HG03108 (cell line): ENCODE results near the gene HTR4.
"Not testable (repeated sequence)": the region's sequence is repeated elsewhere in the genome, so short reads cannot be mapped to it uniquely, and the experiment has no call there.

Source experiments
- ATAC-seq: cut with Tn5 transposase; IDR thresholded peaks from one replicate; pipeline ENCODE4 v1.9.1; 2021; ENCODE audit warnings: moderate library complexity; ENCODE audit not compliant: unreplicated experiment

HTR4 gene

DNA sequence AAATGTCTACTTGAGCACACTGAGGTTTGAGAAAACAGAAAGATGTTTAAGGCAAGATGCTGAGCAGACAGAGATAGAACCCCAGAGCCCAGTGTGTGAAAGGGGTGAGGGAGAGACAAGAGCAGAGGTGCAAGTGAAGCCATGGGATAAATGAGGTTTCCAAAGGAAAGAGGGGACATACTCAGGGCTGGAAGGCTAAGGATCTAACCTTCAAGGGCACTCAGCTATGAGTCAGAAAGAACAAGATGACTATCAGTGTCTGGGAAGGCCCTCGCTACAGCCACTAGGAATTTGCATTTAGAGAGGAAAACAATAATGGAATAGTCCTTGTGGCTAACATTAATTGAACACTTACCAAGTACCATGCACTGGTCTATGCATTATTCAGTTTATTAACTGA lies 113.7 kb downstream of the HTR4 start:
- ATAC-seq, result no peak

DNA sequence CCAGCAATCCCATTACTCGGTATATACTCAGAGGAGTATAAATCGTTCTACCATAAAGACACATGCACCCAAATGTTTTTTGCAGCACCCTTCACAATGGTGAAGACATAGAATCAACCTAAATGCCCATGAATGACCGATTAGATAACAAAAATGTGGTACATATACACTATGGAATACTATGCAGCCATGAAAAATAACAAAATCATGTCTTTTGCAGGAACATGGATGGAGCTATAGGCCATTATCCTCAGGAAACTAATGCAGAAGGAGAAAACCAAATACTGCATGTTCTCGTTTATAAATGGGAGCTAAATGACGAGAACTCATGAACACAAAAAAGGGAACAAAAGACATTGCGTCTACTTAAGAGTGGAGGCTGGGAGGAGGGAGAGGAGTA lies 114.5 kb downstream of the HTR4 start:
- ATAC-seq, result no peak

DNA sequence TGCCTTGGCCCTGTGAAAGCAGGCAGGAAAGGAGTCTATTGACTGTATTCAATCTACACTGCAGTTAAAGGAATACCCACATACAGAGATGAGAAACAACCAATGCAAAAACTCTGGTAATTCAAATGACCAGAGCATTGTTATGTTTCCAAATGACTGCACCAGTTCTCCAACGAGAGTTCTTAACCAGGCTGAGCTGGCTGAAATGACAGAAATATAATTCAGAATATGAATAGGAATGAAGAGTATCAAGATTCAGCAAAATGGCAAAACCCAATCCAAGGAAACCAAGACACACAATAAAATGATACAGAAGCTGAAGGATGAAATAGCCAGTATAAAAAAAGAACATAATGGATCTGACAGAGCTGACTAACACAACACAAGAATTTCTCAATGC lies 119.1 kb downstream of the HTR4 start:
- ATAC-seq, result no peak

DNA sequence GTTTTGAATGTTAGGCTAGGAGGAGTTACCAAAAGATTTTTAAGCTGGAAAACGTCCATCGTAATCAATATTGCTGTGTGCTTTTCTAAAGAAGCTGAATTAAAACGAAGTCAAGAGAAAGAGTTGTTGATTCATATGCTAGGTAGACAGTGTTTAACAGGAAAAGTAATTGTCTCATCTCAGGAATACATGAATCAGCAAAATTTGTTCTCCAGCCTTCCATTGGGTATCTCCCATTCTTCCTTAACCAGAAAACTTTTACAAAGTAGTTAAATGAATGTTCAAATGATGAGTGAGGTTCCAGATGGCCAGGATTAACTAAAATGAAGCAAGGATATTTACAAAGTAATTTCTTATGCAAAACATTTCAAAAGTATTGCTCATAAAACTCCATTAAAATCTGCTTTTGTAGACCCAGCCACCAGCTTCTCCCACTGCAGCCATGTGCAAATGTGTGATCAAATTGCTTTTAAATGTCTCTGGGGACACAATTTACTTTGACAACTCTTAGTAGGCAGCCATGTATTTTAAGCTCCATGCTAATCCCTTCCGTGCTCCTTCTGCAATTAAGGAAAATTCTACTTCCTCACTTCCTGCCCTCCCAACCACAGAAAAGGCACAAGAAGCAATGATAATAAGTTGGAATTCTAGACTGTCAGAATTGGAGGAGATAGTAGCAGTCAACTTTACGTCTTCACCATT lies 121.2 kb downstream of the HTR4 start:
- ATAC-seq, result no peak

DNA sequence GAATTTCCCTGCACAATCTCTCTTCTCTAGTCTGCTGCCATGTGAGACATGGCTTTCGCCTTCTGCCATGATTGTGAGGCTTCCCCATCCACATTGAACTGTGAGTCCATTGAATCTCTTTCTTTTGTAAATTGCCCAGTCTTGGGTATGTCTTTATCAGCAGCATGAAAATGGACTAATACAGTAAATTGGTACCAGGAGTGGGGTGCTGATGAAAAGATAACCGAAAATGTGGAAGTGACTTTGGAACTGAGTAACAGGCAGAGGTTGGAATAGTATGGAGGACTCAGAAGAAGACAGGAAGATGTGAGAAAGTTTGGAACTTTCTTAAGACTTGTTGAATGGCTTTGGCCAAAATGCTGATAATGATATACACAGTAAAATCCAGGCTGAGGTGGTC lies 124.9 kb downstream of the HTR4 start:
- ATAC-seq, result not testable (repeated sequence)

DNA sequence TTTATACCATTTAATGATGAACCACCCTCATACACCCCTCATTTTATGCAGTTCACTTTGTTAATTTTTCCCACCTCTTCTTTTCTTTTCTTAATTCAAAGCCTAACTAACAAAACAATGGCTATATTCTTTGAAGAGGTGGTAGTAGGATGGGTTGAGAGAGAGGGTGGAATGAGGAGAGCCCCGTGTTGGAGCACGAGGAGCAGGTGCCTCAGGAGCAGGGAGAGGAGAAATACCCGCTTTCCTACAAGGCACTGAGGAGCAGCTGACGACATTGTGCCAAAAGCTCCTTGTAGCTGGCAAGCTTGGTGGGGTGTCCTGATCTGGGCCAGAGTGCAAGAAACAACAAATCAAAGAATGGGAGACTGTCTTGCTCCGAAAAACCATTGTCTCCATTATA lies 129.6 kb downstream of the HTR4 start:
- no peak for ATAC-seq

DNA sequence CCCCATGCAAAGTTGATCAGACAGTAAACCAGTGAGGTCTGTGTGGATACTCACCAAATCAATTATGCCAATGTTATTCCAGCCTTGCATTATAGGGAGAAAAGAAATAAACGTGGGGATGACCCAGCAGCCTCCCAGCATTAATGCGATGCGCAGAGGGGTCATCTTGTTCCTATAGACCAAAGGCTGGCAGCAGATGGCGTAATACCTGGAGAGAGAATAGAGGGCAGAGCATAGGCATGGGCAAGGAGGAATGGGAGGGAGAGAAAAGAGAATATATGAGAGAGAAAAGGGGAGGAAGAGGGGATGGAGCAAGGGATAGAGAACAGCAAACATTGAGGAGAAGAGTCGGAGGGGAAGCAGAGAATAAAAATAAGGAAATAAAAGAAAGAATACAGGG lies 131.2 kb downstream of the HTR4 start:
- ATAC-seq, result no peak

DNA sequence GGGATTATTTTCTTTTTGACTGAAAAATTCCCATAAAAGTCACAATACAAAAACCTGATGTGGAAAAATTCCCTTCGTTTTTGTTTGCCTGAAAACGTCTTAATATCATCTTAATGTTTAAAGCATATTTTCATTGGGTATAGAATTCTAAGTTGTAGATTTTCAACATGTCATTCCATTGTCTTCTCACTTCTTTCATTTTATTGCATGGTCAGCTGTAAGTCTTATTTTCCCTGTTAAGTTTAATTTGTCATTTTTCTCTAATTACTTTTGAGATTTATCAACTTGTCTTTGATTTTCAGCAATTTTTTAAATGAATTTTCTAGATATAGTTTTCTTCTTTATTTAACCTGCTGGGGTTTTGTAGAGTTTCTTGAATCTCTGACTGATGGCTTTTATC lies 138.9 kb downstream of the HTR4 start:
- ATAC-seq, result no peak

DNA sequence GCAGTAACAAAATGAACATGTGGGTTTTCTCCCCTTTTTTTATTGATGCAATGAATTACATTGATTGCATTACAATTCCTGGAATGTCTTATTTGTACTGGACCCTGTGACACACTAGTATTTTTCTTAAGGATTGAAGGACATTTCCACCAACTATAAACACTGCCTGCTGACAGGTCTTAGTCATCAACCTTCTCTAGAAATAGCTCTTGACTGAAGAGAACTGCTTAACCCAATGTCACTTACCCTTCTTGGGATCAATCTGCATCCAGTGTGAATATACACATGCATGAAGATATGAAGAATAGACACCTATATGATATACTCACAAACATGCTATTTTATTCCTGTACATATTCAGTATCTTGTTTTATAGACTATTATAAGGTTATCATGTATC lies 140.0 kb downstream of the HTR4 start:
- no peak for ATAC-seq

DNA sequence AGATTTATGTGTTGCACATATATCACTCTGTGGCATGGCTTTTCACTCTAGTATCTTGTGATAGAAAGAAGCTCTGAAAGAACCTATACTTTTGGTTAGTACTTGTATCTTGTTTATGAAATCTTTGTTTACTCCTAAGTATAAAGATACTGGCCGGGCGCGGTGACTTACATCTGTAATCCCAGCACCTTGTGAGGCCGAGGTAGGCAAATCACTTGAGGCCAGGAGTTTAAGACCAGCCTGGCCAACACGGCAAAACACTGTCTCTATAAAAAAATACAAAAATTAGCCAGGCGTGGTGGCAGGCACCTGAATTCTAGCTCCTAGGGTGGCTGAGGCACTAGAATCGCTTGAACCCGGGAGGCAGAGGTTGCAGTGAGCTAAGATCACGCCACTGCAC lies 141.8 kb downstream of the HTR4 start:
- ATAC-seq, result no peak

DNA sequence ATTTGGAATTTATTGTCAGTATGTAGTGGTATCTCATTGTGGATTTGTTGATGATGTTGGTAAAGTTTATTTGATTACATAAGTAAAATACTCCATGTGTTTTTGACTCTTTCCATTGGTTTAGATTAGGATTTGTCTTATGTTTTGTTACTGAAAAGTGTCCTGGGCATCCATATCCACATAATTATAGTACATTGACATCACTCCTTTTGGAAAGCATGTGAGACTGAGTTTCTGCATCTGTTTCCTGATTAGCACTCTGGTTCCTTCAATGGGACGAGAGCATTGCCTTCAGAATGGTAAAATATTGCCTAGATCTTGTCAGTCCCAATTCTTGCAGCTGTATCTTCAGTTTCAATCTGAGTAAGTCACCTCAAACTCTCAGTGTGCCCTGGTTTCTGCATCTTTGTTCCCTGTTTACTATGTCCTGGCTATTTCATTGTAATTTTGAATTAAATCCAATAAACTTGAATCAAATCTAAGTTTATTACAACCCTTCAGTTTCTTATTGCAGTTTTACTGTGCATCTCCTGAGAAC lies 142.4 kb downstream of the HTR4 start:
- peak; percentile 86 for ATAC-seq

DNA sequence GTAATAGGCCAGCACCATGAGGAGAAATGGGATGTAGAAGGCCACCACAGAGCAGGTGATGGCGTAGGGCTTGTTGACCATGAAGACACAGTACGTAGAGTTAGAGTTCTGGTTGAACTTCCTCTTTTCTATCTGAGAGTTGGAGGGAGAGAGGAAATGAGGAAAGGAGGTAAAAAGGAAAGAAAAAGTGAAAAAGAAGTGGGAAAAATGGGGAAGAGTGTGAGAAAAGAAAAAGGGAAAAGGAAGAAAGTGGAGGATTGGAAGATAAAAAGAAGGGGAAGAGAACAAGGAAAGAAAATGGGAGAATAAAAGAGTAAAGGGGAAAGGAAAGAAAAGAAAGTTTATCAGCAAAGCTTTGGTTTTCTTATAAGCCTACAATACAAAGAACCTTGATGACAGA lies 144.4 kb downstream of the HTR4 start:
- no peak for ATAC-seq

DNA sequence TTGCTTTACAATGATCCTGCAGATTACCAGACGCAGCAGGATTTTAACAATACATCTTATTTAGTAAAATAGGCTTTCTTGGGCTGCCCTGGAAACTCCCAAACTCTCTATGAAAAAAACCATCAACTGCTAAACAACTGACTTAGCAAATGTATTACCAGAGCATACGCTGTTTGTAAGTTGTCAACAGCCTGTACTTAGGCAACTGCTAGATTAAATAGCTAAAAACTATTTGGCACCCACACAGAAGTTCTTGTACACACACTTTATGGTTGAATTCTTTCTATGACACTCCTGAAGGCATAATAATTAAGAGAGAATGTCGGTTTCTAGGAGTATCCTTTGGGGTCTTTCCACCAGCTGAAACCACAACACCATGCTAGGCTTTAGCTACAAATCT lies 146.7 kb downstream of the HTR4 start:
- no peak for ATAC-seq

DNA sequence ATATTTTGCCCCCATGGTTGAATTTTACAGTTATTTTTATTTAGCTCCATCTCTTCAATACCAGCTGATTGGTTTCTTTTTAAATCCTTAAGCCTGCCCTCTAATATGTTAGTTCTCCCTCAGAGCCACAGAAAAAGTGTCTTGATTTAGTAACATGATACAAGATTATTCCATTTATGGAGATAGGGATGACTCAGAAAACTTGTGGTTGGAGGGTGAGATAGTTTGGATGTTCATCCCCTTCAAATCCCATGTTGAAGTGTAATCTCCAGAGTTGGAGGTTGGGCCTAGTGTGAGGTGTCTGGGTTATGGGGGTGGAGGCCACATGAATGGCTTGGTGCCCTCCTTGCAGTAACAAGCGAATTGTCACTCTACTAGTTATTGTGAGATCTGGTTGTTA lies 154.9 kb downstream of the HTR4 start:
- no peak for ATAC-seq

DNA sequence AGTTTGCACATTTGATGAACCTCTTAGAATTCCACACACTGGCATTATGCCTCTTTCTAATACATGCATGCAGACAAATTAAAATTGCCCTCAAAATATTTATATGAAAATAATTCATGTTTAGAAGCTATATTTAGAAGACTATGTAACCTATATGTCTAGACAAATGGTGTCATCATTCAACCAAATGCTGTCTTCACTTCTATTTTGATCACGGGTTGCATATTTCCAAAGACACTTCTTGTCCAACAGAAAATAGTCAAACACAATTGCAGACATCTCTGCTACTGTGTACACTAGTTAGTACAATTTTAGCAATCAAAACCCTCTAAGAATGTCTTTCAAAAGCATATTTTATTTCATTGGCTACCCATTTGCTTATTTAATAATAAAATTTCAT lies 156.6 kb downstream of the HTR4 start:
- ATAC-seq, result no peak

DNA sequence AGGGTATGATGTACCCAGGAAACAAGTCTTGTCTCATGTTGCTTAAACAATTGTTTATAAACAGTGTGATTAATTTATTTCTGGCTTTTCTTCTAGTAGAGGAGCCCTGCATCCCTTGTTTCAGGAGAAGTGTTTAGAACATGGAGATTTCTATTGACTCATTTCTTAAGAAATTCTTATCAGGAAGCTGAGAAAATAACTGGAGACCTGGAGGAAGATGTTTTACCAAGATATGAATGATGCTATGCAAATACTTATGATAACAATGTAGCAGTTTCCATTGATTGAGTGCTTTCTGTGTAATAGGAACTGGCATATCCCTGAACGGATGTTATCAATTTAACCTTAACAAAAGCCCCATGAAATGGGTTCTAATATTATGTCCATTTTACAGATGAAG lies 162.0 kb downstream of the HTR4 start:
- no peak for ATAC-seq

DNA sequence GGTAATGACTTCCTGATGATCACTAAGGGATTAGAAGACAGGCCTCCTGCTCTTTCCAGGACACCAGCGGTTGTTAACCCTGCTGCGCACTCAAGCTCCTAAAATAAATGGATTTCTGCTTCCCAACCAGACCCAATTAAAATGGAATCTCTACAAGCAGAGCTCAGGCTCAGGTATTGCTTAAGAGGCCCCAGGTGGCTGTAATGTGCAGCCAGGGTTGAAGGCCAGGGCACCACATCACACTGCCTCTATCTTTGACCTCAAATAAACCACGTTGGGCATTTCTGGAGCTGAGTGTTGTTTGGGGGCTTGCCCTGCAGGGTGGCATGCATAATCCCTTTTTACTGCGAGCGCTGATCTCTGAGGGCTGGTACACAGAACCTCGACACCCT lies 162.5 kb downstream of the HTR4 start:
- ATAC-seq, result no peak

DNA sequence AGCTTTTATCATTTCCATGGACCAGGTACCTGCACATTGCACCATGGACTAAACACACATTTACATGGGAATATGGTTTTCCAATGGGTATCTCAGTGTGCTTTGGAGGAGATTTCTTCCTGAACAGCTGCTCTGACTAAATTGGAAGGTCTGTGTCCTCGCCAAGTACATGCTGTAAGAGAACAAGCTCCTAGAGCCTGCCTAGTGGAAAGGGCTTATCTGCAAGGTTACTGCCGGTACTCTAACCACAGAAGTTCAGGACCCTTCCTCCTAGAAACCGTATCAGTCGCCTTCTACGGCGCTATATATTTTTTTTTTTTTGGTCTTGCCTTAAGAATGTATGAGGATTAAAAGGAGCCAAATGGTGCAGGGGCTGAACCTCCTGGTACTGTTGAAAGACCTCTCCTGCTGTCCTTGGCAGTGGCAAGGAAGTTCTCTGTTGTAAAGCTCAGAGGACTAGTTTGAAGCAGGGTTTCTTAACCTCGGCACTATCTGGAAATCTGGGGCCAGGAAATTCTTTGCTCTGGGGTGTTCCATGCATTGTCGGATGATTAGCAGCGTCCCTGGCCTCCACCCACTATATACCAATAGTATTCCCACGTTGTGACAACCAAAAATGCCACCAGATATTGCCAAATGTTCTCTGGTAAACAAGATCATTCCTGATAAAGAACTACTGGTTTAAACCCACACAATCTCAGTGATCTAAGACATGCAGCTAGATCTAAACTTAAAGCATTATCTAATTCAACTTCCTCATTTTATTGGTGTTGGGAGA lies 163.1 kb downstream of the HTR4 start:
- ATAC-seq, result no peak

DNA sequence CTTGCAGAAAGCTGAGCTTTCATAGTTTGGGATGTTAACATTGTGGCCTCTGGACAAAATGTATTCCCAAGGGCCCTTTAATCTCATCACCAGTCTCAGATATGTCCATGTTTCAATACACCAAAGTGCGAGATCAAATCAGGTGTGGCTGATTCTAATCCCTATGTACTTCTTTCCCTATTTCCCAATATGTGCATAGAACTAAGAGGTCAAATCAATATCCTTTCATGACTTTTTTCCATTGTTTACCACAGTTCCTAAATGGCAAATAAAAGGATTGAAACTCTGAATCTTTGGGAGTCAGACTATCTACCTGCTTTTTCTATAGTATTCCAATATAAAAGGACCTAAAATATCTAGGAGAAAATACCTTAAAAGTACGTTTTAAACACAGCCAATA lies 165.6 kb downstream of the HTR4 start:
- no peak for ATAC-seq

DNA sequence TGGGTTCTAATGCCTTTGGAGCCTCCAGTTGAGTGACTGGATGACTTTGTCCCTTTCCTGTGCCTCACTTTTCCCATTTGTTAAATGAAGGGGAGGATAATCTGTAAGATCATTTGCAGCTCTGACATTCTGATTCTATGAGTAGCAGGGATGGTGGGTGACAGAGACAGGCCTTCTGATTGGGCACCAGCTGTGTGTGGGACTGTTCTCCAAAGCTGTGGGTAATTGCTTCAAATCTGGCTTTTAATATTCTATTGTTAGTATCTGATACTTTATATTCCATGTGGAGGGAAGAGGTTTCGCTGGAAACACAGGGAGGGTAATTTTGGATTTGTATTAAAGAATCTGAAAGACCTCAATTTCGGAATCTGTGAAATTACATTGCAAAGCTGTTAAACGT lies 167.9 kb downstream of the HTR4 start:
- ATAC-seq, result no peak

DNA sequence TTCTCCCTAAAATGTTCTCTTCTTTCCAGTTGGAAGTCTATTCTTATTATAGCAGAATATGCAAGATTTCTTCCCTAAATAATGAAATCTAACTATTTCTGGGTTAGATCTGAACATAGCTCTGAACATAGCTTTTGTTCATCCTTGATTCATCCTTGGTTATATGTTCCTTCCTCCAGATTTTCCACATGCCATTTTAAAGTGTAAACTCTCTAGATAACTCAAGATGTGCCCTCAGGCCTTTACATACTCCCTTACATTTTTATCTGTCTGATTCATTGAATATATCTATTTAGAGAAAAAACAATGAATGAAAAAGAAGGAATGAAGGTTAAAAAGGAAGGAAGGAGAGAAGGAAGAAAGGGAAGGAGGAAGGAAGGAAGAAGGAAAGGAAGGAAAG lies 169.7 kb downstream of the HTR4 start:
- ATAC-seq, result no peak

DNA sequence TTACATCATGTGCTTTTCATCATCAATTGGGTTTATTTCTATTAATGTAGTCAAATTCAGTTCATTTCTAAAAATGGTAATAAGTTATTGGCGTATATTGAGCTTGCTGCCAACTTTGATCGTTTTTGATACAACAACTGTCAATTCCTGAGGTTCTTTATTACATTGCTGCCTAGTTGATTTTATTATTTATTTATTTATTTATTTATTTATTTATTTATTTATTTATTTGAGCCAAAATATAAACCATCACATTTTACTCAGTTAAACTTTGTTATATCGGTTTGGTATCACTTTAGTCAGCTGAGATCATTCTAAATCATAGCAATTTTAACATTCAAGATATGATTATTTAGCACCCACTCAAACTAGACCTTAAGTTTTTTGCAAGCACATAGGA lies 170.6 kb downstream of the HTR4 start:
- no peak for ATAC-seq
